Measurements from ENCODE around the gene SMTNL1. TPM values are rescaled to one million over a fixed set of nuclear protein-coding genes. Genes with fewer than 3 reads are reported as not detected.

The SMTNL1 gene
- total and polyA plus RNA-seq, 9 of the 15 experiments (the other 6 are each of a cell fraction or from before 2014, with no cell fraction given), result not detected

- Histone ChIP-seq H2AFZ (ENCODE audit: low read depth, low read length) (no peak overlapping the region), H4K20me1 (replicated peaks; ENCODE audit: control insufficient read depth, insufficient read depth, low read length) (peaks cover 24% of the 10 kb centered on the region), H3K4me3 (no peak overlapping the region), H3K36me3 (ENCODE audit: control insufficient read depth, insufficient read depth, low read length) (peaks cover 71% of the 10 kb centered on the region), H3K27ac (ENCODE audit: extremely low read depth, low read depth, low read length) (no peak overlapping the region), H3K9ac (ENCODE audit: insufficient read depth in 1 of 2, low read depth in 2 of 2, low read length in 2 of 2) (no peak overlapping the region), H3K4me2 (ENCODE audit: insufficient read depth, low read length) (no peak overlapping the region), H3K27me3 (ENCODE audit: control insufficient read depth in 2 of 2, insufficient read depth in 2 of 2, low read length in 2 of 2) (no peaks in the 10 kb centered on the region), H3K4me1 (replicated peaks in 1 of 2; ENCODE audit: control insufficient read depth in 2 of 2, insufficient read depth in 2 of 2, low read length in 2 of 2) (peaks cover 16 to 26% of the 10 kb centered on the region in 2 experiments), H3K9me1 (ENCODE audit: control insufficient read depth, insufficient read depth, low read length) (no peaks in the 10 kb centered on the region), H3K9me3 (replicated peaks; ENCODE audit: control insufficient read depth, insufficient read depth, low read depth, low read length) (no peaks in the 10 kb centered on the region), H3K79me2 (ENCODE audit: control insufficient read depth, insufficient read depth, low read length) (peaks cover 13% of the 10 kb centered on the region; the same call in 2 of the 3 replicates)
- intact Hi-C loops (cut with micrococcal nuclease) (no loop called here), in situ Hi-C loops (cut with MboI) (no loop called here)
- ChIA-PET CTCF (ENCODE audit: low intra/inter-chr PET ratio) (no interaction called here), POLR2A (interaction anchor here (1.1 to 4.5 kb wide), 5 partner anchors 9 to 28 kb away, joined by 3 to 25 read pairs (median 6); partner anchors contain the start of gene SLC43A1)
- BruUV-seq (replicated peaks), result no TSS peak
- DNase-seq (ENCODE audit: extremely low read depth in 1 of 4, low spot score in 3 of 4) (no peak), ATAC-seq (no peak), FAIRE-seq (no peak)
- 82% methylated on average over 3 of the region's 3 CpGs for WGBS (ENCODE audit: insufficient coverage, low coverage, missing lambda C conversion rate)
- TF ChIP-seq ZNF280B (CRISPR knock-in tag; IDR thresholded peaks at IDR 0.05), result no peak
- TF ChIP-seq FOXM1 (IDR thresholded peaks at IDR 0.05; ENCODE audit: low read depth), result no peak
- TF ChIP-seq FOXM1 (CRISPR knock-in tag; IDR thresholded peaks at IDR 0.05; ENCODE audit: low read depth), result no peak
- TF ChIP-seq ZBTB43 (CRISPR knock-in tag; IDR thresholded peaks at IDR 0.05), result no peak
- TF ChIP-seq ZZZ3 (IDR thresholded peaks at IDR 0.05), result no peak
- TF ChIP-seq CEBPG (CRISPR knock-in tag; IDR thresholded peaks at IDR 0.05), result no peak
- TF ChIP-seq CEBPG (tag; conservative IDR thresholded peaks at IDR 0.05 in 1 of 2, IDR thresholded peaks at IDR 0.05 in 1 of 2), result no peak
- no peak for TF ChIP-seq CBFA2T3 (IDR thresholded peaks at IDR 0.05)
- TF ChIP-seq BRD9 (IDR thresholded peaks at IDR 0.05; ENCODE audit: low read depth, partially characterized antibody), result no peak
- no peak for TF ChIP-seq CREBBP (IDR thresholded peaks at IDR 0.05; ENCODE audit: low read depth, low read length)
- TF ChIP-seq YY1 (IDR thresholded peaks at IDR 0.05; ENCODE audit: borderline replicate concordance in 1 of 3, control insufficient read depth in 1 of 3, extremely low read depth in 1 of 3, insufficient read depth in 3 of 3, insufficient read length in 1 of 3, insufficient replicate concordance in 2 of 3, low read depth in 1 of 3, low read length in 2 of 3), result no peak
- no peak for TF ChIP-seq ATF2 (CRISPR knock-in tag; IDR thresholded peaks at IDR 0.05)
- TF ChIP-seq ZNF511 (CRISPR knock-in tag; IDR thresholded peaks at IDR 0.05), result no peak
- no peak for TF ChIP-seq ETV5 (CRISPR knock-in tag; IDR thresholded peaks at IDR 0.05; ENCODE audit: low read depth)
- TF ChIP-seq FOXJ3 (CRISPR knock-in tag; IDR thresholded peaks at IDR 0.05), result no peak
- no peak for TF ChIP-seq ZNF740 (CRISPR knock-in tag; IDR thresholded peaks at IDR 0.05)
- no peak for TF ChIP-seq ZNF740 (tag; IDR thresholded peaks at IDR 0.05)
- no peak for TF ChIP-seq ZNF707 (CRISPR knock-in tag; conservative IDR thresholded peaks at IDR 0.05)
Observed at GRCh38 chr11:57502376-57502775, 35.0 kb upstream of the SMTNL1 start.

Measured in K562 (cell line).